ENCODE results near the gene LRG1. TPM values are rescaled to one million over a fixed set of nuclear protein-coding genes. Genes with fewer than 3 reads are reported as not detected.
A peak's percentile ranks its signal among the peaks of the same experiment; 100 is the strongest.

LRG1 gene
- total and polyA plus RNA-seq, 2 of the 13 experiments (the other 11 are each of a cell fraction or from before 2014, with no cell fraction given): 12.0 to 39.3 TPM

GRCh38 chr19:4531562-4532165, 8.2 kb downstream of the LRG1 start (continued):
- no peak for TF ChIP-seq ZBTB40 (IDR thresholded peaks at IDR 0.05)
- peak; percentile 30; the same call in 1 of the 2 replicates for TF ChIP-seq ZBTB40 (CRISPR knock-in tag; IDR thresholded peaks at IDR 0.05)
- TF ChIP-seq FOSL2 (CRISPR knock-in tag; IDR thresholded peaks at IDR 0.05): peak; percentile 22; the same call in 1 of the 2 replicates
- peak; percentile 89; the same call in 1 of the 2 replicates for TF ChIP-seq NRL (CRISPR knock-in tag; IDR thresholded peaks at IDR 0.05; ENCODE audit: borderline replicate concordance)
- peak; percentile 84 for TF ChIP-seq BHLHE40 (IDR thresholded peaks at IDR 0.05; ENCODE audit: low read length)
- peak; percentile 56; the same call in 1 of the 2 replicates for TF ChIP-seq ZGPAT (CRISPR knock-in tag; IDR thresholded peaks at IDR 0.05)
- TF ChIP-seq ZBTB2 (CRISPR knock-in tag; IDR thresholded peaks at IDR 0.05; ENCODE audit: low read depth): no peak
- TF ChIP-seq ARID5B (CRISPR knock-in tag; IDR thresholded peaks at IDR 0.05): peak; percentile 77
- TF ChIP-seq ZNF580 (CRISPR knock-in tag; IDR thresholded peaks at IDR 0.05; ENCODE audit: borderline replicate concordance, low read depth): peak; percentile 60; the same call in 1 of the 2 replicates
- TF ChIP-seq ZNF101 (CRISPR knock-in tag; IDR thresholded peaks at IDR 0.05; ENCODE audit: borderline replicate concordance, low read depth): no peak
- TF ChIP-seq NCOA2 (CRISPR knock-in tag; IDR thresholded peaks at IDR 0.05): peak; percentile 65
- TF ChIP-seq HNRNPK (IDR thresholded peaks at IDR 0.05; ENCODE audit: low read depth, low read length, poor library complexity, severe bottlenecking): peak; percentile 43
